GM23248 (cell line): ENCODE data around the gene ZNF576. TPM values are rescaled to one million over a fixed set of nuclear protein-coding genes. Genes with fewer than 3 reads are reported as not detected.

ENCODE experiments used
- DNase-seq: peaks from one replicate; pipeline ENCODE4 v3.0.0-alpha.2; 2015
- H2AFZ ChIP-seq: fragments of 200-600 bp; sonication (generic); 2 replicates; pipeline ENCODE4 v1.6.1; 2016; ENCODE audit warnings: antibody characterized with exemption
- H3F3A ChIP-seq: fragments of 200-600 bp; sonication (generic); 2 replicates; pipeline ENCODE4 v1.6.1; 2016; ENCODE audit warnings: mild to moderate bottlenecking, antibody characterized with exemption, mixed run types; ENCODE audit not compliant: insufficient read depth
- H3K27ac ChIP-seq: fragments of 200-600 bp; sonication (generic); 2 replicates; pipeline ENCODE4 v1.5.1; 2016; ENCODE audit warnings: mild to moderate bottlenecking
- H3K27me3 ChIP-seq: fragments of 200-600 bp; sonication (generic); replicated peaks from 2 replicates; pipeline ENCODE4 v1.6.1; 2016; ENCODE audit warnings: mild to moderate bottlenecking; ENCODE audit not compliant: insufficient read depth
- H3K36me3 ChIP-seq: fragments of 200-600 bp; sonication (generic); 2 replicates; pipeline ENCODE4 v1.6.1; 2016; ENCODE audit warnings: low read depth, mild to moderate bottlenecking
- H3K4me1 ChIP-seq: fragments of 200-600 bp; sonication (generic); 2 replicates; pipeline ENCODE4 v1.6.1; 2016; ENCODE audit warnings: mild to moderate bottlenecking; ENCODE audit not compliant: insufficient read depth
- H3K4me2 ChIP-seq: fragments of 200-600 bp; sonication (generic); one replicate; pipeline ENCODE4 v1.6.1; 2016; ENCODE audit warnings: mild to moderate bottlenecking; ENCODE audit not compliant: unreplicated experiment
- H3K4me3 ChIP-seq: fragments of 200-600 bp; sonication (generic); 2 replicates; pipeline ENCODE4 v1.5.1; 2016; ENCODE audit warnings: mild to moderate bottlenecking
- H3K79me2 ChIP-seq: fragments of 200-600 bp; sonication (generic); 2 replicates; pipeline ENCODE4 v1.6.1; 2016; ENCODE audit warnings: mild to moderate bottlenecking; ENCODE audit not compliant: insufficient read depth
- H3K9ac ChIP-seq: fragments of 200-600 bp; sonication (generic); 2 replicates; pipeline ENCODE4 v1.6.1; 2016; ENCODE audit warnings: mild to moderate bottlenecking
- H3K9me2 ChIP-seq: fragments of 200-600 bp; sonication (generic); 2 replicates; pipeline ENCODE4 v1.6.1; 2016; ENCODE audit warnings: mixed run types, mild to moderate bottlenecking, moderate library complexity; ENCODE audit not compliant: insufficient read depth
- H3K9me3 ChIP-seq: fragments of 200-600 bp; sonication (generic); one replicate; pipeline ENCODE4 v1.6.1; 2017; ENCODE audit warnings: low read depth
- H4K20me1 ChIP-seq: fragments of 200-600 bp; sonication (generic); 2 replicates; pipeline ENCODE4 v1.6.0; 2016; ENCODE audit not compliant: insufficient read depth
- EZH2 ChIP-seq: fragments of 200-600 bp; sonication (generic); IDR thresholded peaks from 2 replicates; pipeline ENCODE4 v1.6.1; 2018; ENCODE audit warnings: antibody characterized with exemption, mild to moderate bottlenecking; ENCODE audit not compliant: insufficient read depth, poor library complexity, severe bottlenecking
- EZH2phosphoT487 ChIP-seq: fragments of 200-600 bp; sonication (generic); IDR thresholded peaks from 2 replicates; pipeline ENCODE4 v1.6.1; 2018; ENCODE audit warnings: antibody characterized with exemption, moderate library complexity, mild to moderate bottlenecking, low read depth; ENCODE audit not compliant: insufficient read depth
- WGBS, 2 experiments: methylation state at CpG; one replicate each; pipeline ENCODE4 v1.1.6; 2015 to 2017; ENCODE audit warnings: low lambda C conversion rate in 2 of 2, low coverage in 1 of 2; ENCODE audit errors: missing lambda C conversion rate in 2 of 2; 5-methylcytosine and 5-hydroxymethylcytosine counted together
- in situ Hi-C: fragments of 300-500 bp; cut with MboI; formaldehyde crosslinking; loops from 2 replicates; pipeline ENCODE4 v1.15.0; 2020
- polyA plus RNA-seq: library from polyadenylated mRNA; unstranded; fragments of >200 nt; fragmentation: Nextera tagmentation; extraction: Ambion mirVana; gene quantifications from 2 replicates; pipeline ENCODE4 v1.2.1, GENCODE V29; 2016
- total RNA-seq: library from RNA; depleted of rRNA; stranded (reverse); fragments of >200 nt; shearing (Covaris generic); gene quantifications from 2 replicates; pipeline ENCODE4 v1.2.3, GENCODE V29; 2014

ZNF576 gene
- total and polyA plus RNA-seq, 2 experiments from 2014 or later = 11.7 to 19.3 TPM

DNA sequence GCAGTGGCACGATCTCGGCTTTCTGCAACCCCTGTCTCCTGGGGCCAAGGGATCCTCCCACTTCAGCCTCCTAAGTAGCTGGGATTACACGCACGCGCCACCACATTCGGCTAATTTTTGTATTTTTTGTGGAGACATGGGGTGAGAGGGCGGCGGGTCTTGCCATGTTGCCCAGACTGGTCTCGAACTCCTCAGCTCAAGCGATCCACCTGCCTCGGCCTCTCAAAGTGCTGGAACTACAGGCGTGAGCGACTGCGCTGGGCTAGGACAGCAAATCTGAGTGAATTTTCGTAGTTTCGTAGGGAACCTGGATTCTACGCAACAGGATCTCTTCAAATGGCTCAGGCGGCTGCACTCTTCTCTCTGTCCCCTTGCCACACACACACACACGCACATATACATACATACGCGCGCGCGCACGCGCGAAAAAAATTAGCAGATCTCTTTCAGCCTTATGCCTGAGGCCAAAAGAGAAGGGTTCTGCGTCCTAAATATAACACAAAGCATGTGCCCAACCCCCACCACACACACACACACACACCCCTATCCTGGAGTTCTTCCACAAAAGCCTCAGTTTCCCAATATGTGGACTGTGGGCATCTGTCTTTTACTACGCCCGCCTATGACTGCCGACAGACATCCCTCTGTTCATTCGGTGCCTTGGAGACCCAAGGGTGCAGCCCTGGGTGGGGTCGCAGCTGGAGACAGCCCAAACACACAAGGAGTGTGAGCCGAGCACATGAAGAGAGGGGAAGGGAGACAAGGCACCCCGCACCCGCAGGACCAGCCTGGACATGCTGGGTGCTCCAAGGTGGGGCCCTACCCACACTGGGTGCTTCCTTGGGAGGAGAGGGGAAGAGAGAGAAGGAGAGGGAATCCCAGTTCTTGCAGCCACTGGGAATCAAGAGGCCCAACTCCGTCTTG is 20.2 kb upstream of the ZNF576 start:
- H3F3A ChIP-seq = no peaks in the 10 kb centered on the region
- no peak for TF ChIP-seq EZH2phosphoT487
- no peak for TF ChIP-seq EZH2
- DNase-seq = peak; percentile 40
- H3K36me3 ChIP-seq = no peaks in the 10 kb centered on the region
- no peaks in the 10 kb centered on the region for H3K9me3 ChIP-seq
- peak overlapping the region; percentile 78 for H3K9ac ChIP-seq
- in situ Hi-C loops = no loop called here
- H3K79me2 ChIP-seq = peaks cover 38% of the 10 kb centered on the region
- WGBS, 2 experiments = 43 to 59% methylated on average over 37 of the region's 37 CpGs
- peaks cover 6% of the 10 kb centered on the region for H3K4me1 ChIP-seq
- peak overlapping the region; percentile 63 for H3K4me2 ChIP-seq
- H3K27me3 ChIP-seq = no peaks in the 10 kb centered on the region
- H3K9me2 ChIP-seq = no peaks in the 10 kb centered on the region
- no peaks in the 10 kb centered on the region for H4K20me1 ChIP-seq
- H3K27ac ChIP-seq = peak overlapping the region; percentile 78
- peak overlapping the region; percentile 72 for H3K4me3 ChIP-seq
- H2AFZ ChIP-seq = peak overlapping the region; percentile 94

DNA sequence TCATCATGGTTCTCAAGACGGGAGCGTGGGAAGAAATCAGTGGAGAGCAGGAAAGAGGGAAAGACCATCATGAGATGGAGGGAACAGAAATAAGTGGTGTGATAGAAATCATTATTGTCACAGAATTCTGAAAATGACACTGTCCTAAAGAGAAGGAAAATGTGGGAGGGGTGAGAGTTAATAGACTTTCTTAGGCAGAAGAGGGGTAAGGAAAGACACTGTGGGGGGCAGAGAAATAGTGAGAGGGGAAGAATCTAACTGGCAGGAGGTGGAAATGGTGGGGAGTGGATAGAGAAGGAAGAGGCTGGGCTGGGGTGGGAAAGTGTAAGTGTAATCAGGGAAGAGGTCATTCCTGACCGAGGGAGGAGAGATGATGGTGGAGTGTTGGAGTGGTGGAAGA is 17.6 kb upstream of the ZNF576 start:
- H3K4me2 ChIP-seq = no peak overlapping the region
- H3K4me1 ChIP-seq = peaks cover 6% of the 10 kb centered on the region
- H4K20me1 ChIP-seq = no peaks in the 10 kb centered on the region
- in situ Hi-C loops = no loop called here
- TF ChIP-seq EZH2 = no peak
- 87 to 95% methylated on average over 3 of the region's 3 CpGs for WGBS, 2 experiments
- no peaks in the 10 kb centered on the region for H3K9me2 ChIP-seq
- no peak overlapping the region for H3K9ac ChIP-seq
- H2AFZ ChIP-seq = no peak overlapping the region
- H3F3A ChIP-seq = no peaks in the 10 kb centered on the region; the same call in 1 of the 2 replicates
- no peaks in the 10 kb centered on the region for H3K9me3 ChIP-seq
- no peak overlapping the region for H3K27ac ChIP-seq
- DNase-seq = no peak
- no peaks in the 10 kb centered on the region for H3K27me3 ChIP-seq
- H3K79me2 ChIP-seq = peaks cover 15% of the 10 kb centered on the region
- H3K4me3 ChIP-seq = no peak overlapping the region
- no peaks in the 10 kb centered on the region for H3K36me3 ChIP-seq

DNA sequence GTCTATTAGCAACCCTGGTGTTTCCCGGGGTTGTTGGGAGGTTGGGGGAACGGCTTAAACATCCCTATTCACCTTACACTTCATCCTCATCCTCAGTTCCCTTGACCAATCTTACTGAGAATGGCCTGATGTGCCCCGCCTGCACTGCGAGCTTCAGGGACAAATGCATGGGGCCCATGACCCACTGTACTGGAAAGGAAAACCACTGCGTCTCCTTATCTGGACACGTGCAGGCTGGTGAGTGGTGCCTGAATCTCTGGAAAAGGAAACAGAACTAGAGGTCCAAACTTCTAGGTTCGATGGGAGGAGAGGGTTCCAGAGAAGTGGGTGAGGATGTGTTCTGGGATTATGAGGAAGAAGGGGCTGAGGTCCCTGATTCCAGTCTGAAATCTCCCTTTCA is 14.9 kb upstream of the ZNF576 start:
- H3K4me3 ChIP-seq = no peak overlapping the region
- H2AFZ ChIP-seq = no peak overlapping the region; the same call in 1 of the 2 replicates
- TF ChIP-seq EZH2 (no peak), EZH2phosphoT487 (no peak)
- no peak for DNase-seq
- in situ Hi-C loops = no loop called here
- no peak overlapping the region for H3K4me2 ChIP-seq
- H3K36me3 ChIP-seq = no peaks in the 10 kb centered on the region
- no peaks in the 10 kb centered on the region for H4K20me1 ChIP-seq
- H3K9me2 ChIP-seq = no peaks in the 10 kb centered on the region
- no peaks in the 10 kb centered on the region for H3K79me2 ChIP-seq
- H3K9ac ChIP-seq = no peak overlapping the region
- H3K4me1 ChIP-seq = no peaks in the 10 kb centered on the region
- H3K27ac ChIP-seq = no peak overlapping the region
- H3K27me3 ChIP-seq = no peaks in the 10 kb centered on the region
- WGBS, 2 experiments = 68 to 70% methylated on average over 7 of the region's 7 CpGs
- H3K9me3 ChIP-seq = no peaks in the 10 kb centered on the region
- H3F3A ChIP-seq = peaks cover 4% of the 10 kb centered on the region; the same call in 1 of the 2 replicates

DNA sequence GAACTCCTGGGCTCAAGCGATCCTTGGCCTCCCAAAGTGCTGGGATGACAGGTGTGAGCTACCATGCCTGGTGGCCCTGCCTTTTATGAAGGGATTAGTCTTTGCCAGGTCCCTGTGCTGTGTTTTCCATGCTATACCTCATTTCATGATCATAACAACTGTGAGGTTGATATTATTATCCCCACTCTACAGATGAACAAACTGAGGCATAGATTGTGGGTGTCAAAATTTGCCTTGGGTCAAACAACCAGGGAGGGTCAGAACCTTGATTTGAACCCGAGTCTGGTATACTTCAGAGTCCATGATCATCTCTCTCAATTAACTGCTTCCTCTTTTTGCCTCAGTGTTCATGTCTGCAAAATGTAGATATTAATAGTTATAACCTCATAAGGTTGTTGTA is 13.9 kb upstream of the ZNF576 start:
- Histone ChIP-seq H3K4me3 (no peak overlapping the region), H3K4me2 (no peak overlapping the region), H3K27ac (no peak overlapping the region), H3K9me2 (no peaks in the 10 kb centered on the region), H2AFZ (no peak overlapping the region), H3K79me2 (peaks cover 5% of the 10 kb centered on the region; the same call in 1 of the 2 replicates), H3K27me3 (no peaks in the 10 kb centered on the region), H4K20me1 (no peaks in the 10 kb centered on the region), H3K4me1 (no peaks in the 10 kb centered on the region), H3K9me3 (no peaks in the 10 kb centered on the region), H3K36me3 (peaks cover 6% of the 10 kb centered on the region; the same call in 1 of the 2 replicates), H3F3A (peaks cover 4% of the 10 kb centered on the region; the same call in 1 of the 2 replicates), H3K9ac (no peak overlapping the region)
- TF ChIP-seq EZH2 = no peak
- TF ChIP-seq EZH2phosphoT487 = no peak
- DNase-seq = no peak
- in situ Hi-C loops = no loop called here
- 91 to 95% methylated on average over 2 of the region's 2 CpGs for WGBS, 2 experiments
